ENCODE results near the gene ATP2B2.

ATP2B2 gene

DNA sequence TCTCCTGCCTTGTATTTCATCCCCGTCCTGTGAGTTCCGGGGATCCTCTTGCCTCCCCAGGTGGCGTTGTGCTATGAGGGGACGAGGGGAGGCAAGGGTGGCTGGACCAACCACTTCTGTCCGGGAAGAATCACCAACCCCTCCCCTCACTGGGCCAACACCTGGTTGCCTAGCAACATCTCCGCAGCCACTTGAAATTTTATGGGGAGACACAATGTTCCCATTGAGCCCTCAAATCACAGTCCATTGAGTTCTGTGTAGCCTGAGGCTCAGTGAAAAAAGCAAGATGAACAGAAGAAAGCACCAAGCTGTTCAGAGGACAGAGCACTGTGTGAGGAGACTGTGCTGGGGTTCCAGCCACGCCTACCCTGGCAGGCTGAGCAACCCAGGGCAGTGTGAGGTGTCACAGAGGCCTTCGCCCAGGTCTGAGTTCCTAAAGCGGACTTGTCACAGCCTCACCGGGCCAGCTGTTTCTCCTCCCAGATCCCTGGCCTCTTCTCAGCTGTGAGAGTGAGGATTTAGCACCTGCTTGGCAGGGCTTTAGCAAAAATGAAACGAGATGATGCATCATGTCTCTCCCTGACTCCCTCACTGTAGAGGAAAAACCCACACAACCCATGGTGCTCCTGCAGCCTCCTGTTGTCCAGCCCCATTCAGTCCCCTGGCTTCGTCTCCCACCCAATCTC is 76.8 kb downstream of the ATP2B2 start:
- TF ChIP-seq, protein P1, sequence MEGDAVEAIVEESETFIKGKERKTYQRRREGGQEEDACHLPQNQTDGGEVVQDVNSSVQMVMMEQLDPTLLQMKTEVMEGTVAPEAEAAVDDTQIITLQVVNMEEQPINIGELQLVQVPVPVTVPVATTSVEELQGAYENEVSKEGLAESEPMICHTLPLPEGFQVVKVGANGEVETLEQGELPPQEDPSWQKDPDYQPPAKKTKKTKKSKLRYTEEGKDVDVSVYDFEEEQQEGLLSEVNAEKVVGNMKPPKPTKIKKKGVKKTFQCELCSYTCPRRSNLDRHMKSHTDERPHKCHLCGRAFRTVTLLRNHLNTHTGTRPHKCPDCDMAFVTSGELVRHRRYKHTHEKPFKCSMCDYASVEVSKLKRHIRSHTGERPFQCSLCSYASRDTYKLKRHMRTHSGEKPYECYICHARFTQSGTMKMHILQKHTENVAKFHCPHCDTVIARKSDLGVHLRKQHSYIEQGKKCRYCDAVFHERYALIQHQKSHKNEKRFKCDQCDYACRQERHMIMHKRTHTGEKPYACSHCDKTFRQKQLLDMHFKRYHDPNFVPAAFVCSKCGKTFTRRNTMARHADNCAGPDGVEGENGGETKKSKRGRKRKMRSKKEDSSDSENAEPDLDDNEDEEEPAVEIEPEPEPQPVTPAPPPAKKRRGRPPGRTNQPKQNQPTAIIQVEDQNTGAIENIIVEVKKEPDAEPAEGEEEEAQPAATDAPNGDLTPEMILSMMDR (conservative IDR thresholded peaks at IDR 0.05) = no peak
- H3K27ac ChIP-seq = no peak overlapping the region; the same call in 1 of the 2 replicates

DNA sequence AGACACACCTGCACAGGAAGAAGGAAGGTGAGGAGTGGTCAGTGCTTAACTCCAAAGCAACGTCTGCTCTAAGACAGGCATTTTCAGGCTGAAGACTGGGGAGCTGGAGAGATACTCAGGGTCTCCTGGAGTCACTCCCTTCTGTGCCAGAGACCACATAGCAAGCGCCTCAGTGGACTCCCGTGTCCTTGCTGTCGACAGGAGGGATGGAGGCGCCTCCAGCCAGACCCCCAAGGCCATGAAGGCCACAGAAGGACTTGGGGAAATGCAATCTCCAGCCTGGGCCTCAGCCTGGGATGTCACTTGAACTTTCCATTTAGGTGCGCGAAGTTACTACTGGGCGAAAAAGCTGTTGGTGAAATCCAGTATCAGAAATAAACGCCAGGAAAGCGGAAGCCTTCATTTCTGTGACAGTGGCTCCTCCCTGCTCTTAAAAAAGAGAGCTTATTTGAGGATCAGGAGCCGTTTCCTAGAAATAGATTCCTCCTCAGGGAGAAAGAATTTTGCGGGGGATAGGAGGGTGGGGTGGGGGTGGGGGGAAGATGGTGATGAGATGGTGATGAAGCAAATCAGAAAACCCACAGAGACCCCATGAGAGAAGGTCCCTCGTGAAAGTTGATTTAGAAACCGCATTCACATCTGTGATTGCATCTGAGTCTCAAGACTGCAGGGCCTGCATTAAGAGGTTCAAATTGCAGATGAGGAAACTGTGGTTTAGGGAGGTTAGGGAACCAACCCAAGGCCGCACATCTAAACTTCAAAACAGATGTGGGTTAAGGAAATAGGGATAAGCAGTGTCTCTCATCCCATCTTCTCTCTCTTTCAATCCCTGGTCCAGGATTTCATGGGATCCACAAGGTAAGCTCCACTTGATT is 78.8 kb downstream of the ATP2B2 start:
- TF ChIP-seq, protein P1 (conservative IDR thresholded peaks at IDR 0.05) = no peak
- H3K27ac ChIP-seq = no peak overlapping the region

DNA sequence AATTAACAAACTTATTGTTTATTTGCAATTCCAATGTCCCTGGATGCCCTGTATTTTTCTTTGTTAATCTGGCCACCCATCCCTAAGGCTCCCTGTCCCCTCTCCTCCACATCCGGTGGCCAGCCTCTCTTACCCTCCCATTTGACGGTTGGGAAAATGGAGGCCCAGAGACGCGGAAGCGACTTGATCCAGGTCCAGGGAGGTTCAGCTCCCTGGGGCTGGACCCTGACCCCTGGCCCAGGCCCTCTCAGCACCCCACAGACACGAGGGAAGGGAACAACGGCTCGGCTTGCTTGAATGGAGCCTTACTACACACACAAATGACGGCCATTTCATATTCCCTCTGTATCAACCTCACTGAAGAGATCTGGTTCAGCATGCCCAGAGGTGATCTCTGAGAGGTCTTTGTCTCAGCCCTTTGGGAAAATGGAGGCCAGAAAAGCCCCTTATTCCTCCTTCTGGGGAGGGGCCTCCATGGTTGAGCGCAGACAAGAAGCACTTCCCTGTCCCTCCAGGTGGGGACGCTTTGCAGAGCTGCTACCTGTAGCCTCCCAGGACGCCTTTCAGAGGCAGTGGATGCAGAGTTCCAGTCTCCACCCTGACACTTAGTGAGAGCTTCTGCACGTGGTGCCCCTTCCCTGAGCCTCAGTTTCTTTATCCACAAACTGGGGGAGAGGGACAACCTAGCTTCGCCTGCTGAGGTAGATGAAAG is 82.1 kb downstream of the ATP2B2 start:
- TF ChIP-seq, protein P1 (conservative IDR thresholded peaks at IDR 0.05) = no peak

DNA sequence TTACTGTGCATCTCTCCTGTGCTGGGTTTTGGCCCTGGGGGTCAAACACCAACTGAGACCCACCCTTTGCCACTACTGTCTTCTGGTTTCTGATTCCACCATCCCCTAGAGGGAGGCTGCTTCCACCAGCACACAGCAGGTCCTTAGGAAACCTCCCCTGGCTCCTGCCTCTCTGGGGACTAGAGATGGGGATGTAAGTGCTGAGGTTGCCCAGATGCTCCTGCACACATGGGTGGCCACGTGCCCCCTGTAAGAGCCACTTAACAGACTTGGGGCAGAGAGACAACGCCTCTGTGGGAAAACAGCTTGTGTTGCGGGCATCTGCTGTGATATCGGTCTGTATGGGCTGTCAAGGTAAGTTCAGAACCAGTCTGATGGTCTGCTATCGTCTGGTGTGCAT is 83.4 kb downstream of the ATP2B2 start:
- TF ChIP-seq, protein P1 (conservative IDR thresholded peaks at IDR 0.05) = no peak
- no peak overlapping the region for H3K27ac ChIP-seq

More for the DNA sequence above, 82.1 kb downstream of the ATP2B2 start:
- H3K27ac ChIP-seq = no peak overlapping the region

DNA sequence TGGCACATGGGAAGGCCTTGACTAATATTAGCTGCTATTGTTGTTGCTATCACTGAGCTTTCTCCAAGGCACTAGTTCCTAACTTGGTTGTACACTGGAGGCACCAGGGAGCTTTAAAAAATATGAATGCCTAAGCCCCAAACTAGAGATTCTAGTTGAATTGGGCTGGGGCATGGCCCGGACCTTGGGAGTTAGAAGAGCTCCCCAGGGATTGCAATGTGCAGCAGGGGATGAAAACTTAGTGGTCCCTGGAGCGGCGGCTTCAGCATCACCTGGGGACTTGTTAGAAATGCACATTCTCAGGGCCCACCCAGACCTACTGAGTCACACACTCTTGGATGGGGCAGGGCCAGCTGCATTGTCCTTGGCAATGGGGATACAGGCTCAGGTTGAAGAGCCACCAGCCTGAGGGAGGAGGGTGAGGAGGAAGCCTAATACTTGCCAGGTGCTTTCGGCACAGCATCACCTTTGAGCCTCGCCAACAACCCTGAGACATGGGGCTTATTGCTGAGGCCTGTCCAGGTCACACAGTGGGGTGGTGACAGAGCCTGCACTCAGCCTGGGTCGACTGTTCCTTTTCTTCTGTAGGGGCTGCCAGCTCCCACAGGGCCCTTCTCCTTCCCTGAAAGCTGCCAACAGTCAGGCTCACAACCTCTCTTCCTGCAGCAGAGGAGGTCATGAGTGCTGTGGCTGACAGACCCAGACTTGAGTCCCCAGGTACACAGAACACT is 84.5 kb downstream of the ATP2B2 start:
- TF ChIP-seq, protein P1 (conservative IDR thresholded peaks at IDR 0.05) = no peak
- H3K27ac ChIP-seq = no peak overlapping the region

DNA sequence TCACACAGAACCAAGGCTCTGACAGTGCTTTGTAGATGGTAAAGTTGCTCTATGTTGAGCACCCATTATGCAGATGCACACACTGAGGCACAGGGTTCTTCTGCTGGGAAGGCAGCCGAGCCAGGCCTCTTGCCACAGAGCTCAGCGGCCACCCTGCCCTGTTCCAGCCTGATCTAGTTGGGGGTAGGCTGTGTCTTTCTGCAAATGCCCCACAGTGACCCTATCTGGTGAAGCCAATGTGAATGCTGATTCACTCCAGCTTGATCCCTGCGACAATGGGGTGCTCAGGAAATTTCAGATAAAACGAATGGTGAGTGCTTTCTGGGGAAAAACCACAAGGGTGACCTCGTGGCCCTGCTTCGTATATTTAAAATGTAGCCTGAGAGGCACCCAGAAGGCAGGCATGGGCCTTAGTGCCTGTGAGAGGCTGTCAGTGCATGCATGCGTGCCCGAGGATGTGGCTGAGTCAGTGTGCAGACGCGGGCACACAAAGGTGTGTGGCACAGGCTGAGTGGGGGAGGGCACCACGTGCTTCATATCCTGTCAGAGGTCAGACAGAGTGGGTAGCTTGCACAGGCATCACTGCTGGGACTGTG is 85.7 kb downstream of the ATP2B2 start:
- TF ChIP-seq, protein P1 (conservative IDR thresholded peaks at IDR 0.05) = no peak
- no peak overlapping the region for H3K27ac ChIP-seq
